Activated CD4-positive, alpha-beta memory T cell treated with anti-CD3 and anti-CD28 coated beads, Interleukin-2, amount 10 ng/mL, durations not matched to agents 7 days and 5 days (primary cell): ENCODE results near the gene SHCBP1L. TPM values are rescaled to one million over a fixed set of nuclear protein-coding genes. Genes with fewer than 3 reads are reported as not detected.

Experiments used
- CTCF ChIA-PET: fragments of 350-600 bp; sonication (Branson Sonifier 250); formaldehyde crosslinking; loops from one replicate; lab custom pipeline; 2021; ENCODE audit warnings: antibody characterized with exemption, inconsistent platforms; lab: Charles Lee
- POLR2A ChIA-PET: fragments of 350-600 bp; sonication (Branson Sonifier 250); formaldehyde crosslinking; loops from one replicate; lab custom pipeline; 2021; ENCODE audit warnings: antibody characterized with exemption; lab: Charles Lee
- DNase-seq: peaks from one replicate; pipeline ENCODE4 v3.0.0-alpha.2; 2020
- H3K27ac Mint-ChIP-seq: one replicate; pipeline ENCODE4 v1.8.0; 2021; ENCODE audit warnings: mild to moderate bottlenecking, mixed read lengths
- H3K27me3 Mint-ChIP-seq: one replicate; pipeline ENCODE4 v1.8.0; 2021; ENCODE audit warnings: mixed read lengths
- H3K36me3 Mint-ChIP-seq: one replicate; pipeline ENCODE4 v1.8.0; 2021; ENCODE audit warnings: low read depth, mixed read lengths
- H3K4me1 Mint-ChIP-seq: one replicate; pipeline ENCODE4 v1.8.0; 2021; ENCODE audit warnings: mixed read lengths
- H3K4me3 Mint-ChIP-seq: one replicate; pipeline ENCODE4 v1.8.0; 2021; ENCODE audit warnings: mild to moderate bottlenecking, mixed read lengths
- H3K9me3 Mint-ChIP-seq: one replicate; pipeline ENCODE4 v1.8.0; 2021; ENCODE audit warnings: mixed read lengths
- total RNA-seq, 2 experiments: library from RNA; stranded (reverse); gene quantifications; one replicate each; pipeline ENCODE4 v1.2.3, GENCODE V29; 2021

SHCBP1L gene
- total RNA-seq, 2 experiments from 2014 or later, result not detected

GRCh38 chr1:182872881-182873280 is 80.1 kb downstream of the SHCBP1L start:
- Mint-ChIP-seq H3K9me3 (no peaks in the 10 kb centered on the region), H3K4me1 (peaks cover 13% of the 10 kb centered on the region), H3K27me3 (no peaks in the 10 kb centered on the region), H3K36me3 (peaks cover 91% of the 10 kb centered on the region), H3K27ac (no peak overlapping the region), H3K4me3 (no peak overlapping the region)
- POLR2A ChIA-PET, result interaction anchor here (1.1 to 1.6 kb wide), 2 partner anchors 17 to 33 kb away, joined by 3 to 4 read pairs; no protein-coding TSS in a partner anchor
- CTCF ChIA-PET, result no interaction called here
- DNase-seq, result no peak

GRCh38 chr1:182869241-182869666 is 83.7 kb downstream of the SHCBP1L start:
- Mint-ChIP-seq H3K4me1 (peaks cover 4% of the 10 kb centered on the region), H3K36me3 (peaks cover 92% of the 10 kb centered on the region), H3K9me3 (no peaks in the 10 kb centered on the region), H3K4me3 (no peak overlapping the region), H3K27ac (no peak overlapping the region), H3K27me3 (no peaks in the 10 kb centered on the region)
- DNase-seq, result no peak
- ChIA-PET POLR2A (no interaction called here), CTCF (no interaction called here)

DNA sequence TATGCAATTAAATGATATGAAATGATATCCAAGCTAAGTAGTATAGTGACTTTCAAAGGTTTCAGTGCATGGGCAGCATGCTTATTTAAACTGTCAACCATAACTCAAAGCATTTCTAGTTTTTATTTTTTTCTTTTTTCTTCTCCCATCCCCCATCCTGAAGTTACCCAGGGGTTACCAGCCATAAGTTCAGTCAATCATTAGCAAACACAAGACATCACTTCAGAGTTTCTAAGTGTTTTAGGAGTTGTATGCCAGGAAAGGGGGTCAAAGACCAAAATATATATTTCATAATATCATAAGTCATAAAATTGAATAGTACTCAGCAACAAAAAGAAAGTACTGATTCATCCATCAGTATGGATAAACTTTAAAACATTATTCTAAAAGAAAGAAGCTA is 85.1 kb downstream of the SHCBP1L start:
- CTCF ChIA-PET, result interaction anchor here (0.8 kb wide), 1 partner anchor 11 kb away, joined by 3 read pairs; no protein-coding TSS in a partner anchor
- POLR2A ChIA-PET, result no interaction called here
- peaks cover 4% of the 10 kb centered on the region for H3K4me1 Mint-ChIP-seq
- H3K36me3 Mint-ChIP-seq, result peaks cover 83% of the 10 kb centered on the region
- H3K4me3 Mint-ChIP-seq, result no peak overlapping the region
- H3K27me3 Mint-ChIP-seq, result no peaks in the 10 kb centered on the region
- DNase-seq, result no peak
- no peak overlapping the region for H3K27ac Mint-ChIP-seq
- H3K9me3 Mint-ChIP-seq, result no peaks in the 10 kb centered on the region

DNA sequence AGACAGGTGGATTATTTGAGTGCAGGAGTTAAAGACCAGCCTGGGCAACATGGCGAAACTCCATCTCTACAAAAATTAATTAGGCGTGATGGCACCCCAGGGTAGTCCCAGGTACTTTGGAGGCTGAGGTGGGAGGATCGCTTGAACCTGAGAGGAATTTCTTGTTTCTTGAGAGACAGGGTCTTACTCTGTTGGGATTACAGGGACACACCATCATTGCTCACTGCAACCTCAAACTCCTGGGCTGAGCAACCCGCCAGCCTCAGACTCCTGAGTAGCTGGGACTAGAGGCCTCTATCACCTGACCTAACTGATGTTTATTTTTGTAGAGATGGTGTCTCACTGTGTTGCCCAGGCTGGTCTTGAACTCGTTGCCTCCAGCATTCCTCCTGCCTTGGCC is 89.0 kb downstream of the SHCBP1L start:
- Mint-ChIP-seq H3K27ac (no peak overlapping the region), H3K4me1 (peaks cover 10% of the 10 kb centered on the region), H3K36me3 (peaks cover 80% of the 10 kb centered on the region), H3K27me3 (no peaks in the 10 kb centered on the region), H3K4me3 (no peak overlapping the region), H3K9me3 (no peaks in the 10 kb centered on the region)
- POLR2A ChIA-PET, result interaction anchor here (1.1 kb wide), 1 partner anchor 18 kb away, joined by 4 read pairs; no protein-coding TSS in a partner anchor
- DNase-seq, result no peak
- CTCF ChIA-PET, result no interaction called here

DNA sequence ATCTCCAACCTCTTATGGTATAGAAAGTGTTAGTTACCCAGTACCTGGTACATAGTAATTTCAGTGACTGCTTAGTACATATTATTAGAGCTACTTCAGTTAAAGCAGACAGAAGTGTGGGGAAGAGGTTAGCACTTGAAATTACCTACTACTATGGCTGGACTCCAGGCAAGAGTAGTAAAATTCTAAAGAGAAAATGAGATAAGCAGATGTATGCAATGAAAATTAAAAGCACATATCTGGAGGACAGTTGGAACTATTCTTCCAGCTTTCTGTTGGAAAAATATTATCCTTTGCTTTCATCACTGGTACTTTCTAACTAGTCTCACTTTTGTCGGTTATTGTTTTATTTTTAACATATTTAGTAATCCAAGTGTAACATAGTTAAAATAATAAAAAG is 90.1 kb downstream of the SHCBP1L start:
- ChIA-PET POLR2A (no interaction called here), CTCF (no interaction called here)
- Mint-ChIP-seq H3K9me3 (no peaks in the 10 kb centered on the region), H3K27me3 (no peaks in the 10 kb centered on the region), H3K4me3 (no peak overlapping the region), H3K4me1 (peaks cover 10% of the 10 kb centered on the region), H3K36me3 (peaks cover 81% of the 10 kb centered on the region), H3K27ac (no peak overlapping the region)
- no peak for DNase-seq

- no peak overlapping the region for H3K4me3 Mint-ChIP-seq
- no peaks in the 10 kb centered on the region for H3K9me3 Mint-ChIP-seq
- POLR2A ChIA-PET, result no interaction called here
- peaks cover 10% of the 10 kb centered on the region for H3K4me1 Mint-ChIP-seq
- no peak overlapping the region for H3K27ac Mint-ChIP-seq
- DNase-seq, result no peak
- CTCF ChIA-PET, result interaction anchor here (1.2 kb wide), 1 partner anchor 21 kb away, joined by 3 read pairs; no protein-coding TSS in a partner anchor
- H3K27me3 Mint-ChIP-seq, result no peaks in the 10 kb centered on the region
- peaks cover 81% of the 10 kb centered on the region for H3K36me3 Mint-ChIP-seq
These were observed 91.0 kb downstream of the SHCBP1L start for GRCh38 chr1:182861994-182862393.

DNA sequence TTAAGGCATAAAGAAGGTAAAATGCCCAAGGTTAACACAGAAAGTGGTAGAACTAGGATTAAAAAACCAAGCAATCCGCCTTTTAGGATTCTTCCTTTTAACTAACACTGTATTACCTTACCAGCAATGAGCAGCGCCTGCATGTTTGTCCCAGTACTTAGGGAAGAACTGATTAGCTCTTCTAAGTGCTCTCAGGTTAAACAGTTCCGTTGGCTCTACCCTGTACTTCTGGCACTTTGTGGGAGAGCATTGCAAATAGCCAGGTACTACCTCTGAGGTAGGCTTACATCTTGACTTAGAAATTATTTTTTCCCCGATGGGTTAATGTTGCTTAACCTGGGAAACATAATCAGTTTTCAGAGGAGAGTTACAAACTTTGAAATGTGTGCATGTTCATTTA is 92.3 kb downstream of the SHCBP1L start:
- H3K9me3 Mint-ChIP-seq, result no peaks in the 10 kb centered on the region
- H3K4me3 Mint-ChIP-seq, result no peak overlapping the region
- no peaks in the 10 kb centered on the region for H3K27me3 Mint-ChIP-seq
- H3K36me3 Mint-ChIP-seq, result peaks cover 79% of the 10 kb centered on the region
- CTCF ChIA-PET, result no interaction called here
- POLR2A ChIA-PET, result no interaction called here
- no peak overlapping the region for H3K27ac Mint-ChIP-seq
- peaks cover 10% of the 10 kb centered on the region for H3K4me1 Mint-ChIP-seq
- DNase-seq, result no peak

DNA sequence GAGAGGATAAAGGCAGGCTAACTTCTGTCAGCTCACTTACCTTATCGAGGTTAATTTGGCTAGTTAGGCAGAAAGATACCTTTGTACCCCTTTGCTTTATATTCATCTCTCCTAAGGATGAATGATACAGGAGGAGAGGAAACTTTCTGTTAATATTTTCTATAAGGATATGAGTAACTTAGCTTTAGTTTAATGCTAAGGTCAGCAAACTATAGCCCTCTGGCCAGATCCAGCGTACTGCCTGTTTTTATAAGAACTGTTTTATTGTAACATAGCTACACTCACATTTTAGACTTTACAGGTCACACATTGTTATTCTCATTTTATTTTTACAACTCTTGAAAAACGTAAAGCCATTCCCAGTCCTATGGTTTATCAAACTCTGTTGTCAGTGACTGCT is 95.8 kb downstream of the SHCBP1L start:
- Mint-ChIP-seq H3K27me3 (no peaks in the 10 kb centered on the region), H3K4me3 (no peak overlapping the region), H3K36me3 (peaks cover 90% of the 10 kb centered on the region), H3K4me1 (peaks cover 6% of the 10 kb centered on the region), H3K9me3 (no peaks in the 10 kb centered on the region), H3K27ac (no peak overlapping the region)
- ChIA-PET CTCF (interaction anchor here (1.1 to 1.7 kb wide), 2 partner anchors 10 to 262 kb away, joined by 3 to 4 read pairs; no protein-coding TSS in a partner anchor), POLR2A (interaction anchor here (1.0 to 1.5 kb wide), 3 partner anchors 9 to 269 kb away, joined by 3 read pairs; no protein-coding TSS in a partner anchor)
- no peak for DNase-seq

DNA sequence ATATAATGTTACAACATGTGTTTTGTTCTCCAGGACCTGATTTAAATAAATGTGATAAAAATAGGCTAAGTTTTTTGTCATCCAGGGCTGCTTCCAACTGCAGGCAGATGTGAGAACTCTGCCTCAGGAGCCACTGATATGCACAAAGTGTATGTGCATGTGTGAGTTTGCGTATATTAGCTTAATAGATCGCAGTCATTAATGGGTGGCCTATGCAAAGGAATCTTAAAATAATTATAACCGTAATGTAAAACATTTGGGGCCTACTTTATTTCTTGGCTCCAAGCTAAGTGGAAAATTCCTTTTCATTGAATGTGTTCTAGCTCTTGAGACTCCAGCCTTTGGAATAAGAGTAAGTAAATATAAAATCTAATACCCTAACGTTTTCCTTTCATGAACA is 97.1 kb downstream of the SHCBP1L start:
- H3K27me3 Mint-ChIP-seq, result no peaks in the 10 kb centered on the region
- H3K36me3 Mint-ChIP-seq, result peaks cover 93% of the 10 kb centered on the region
- ChIA-PET CTCF (no interaction called here), POLR2A (no interaction called here)
- H3K4me1 Mint-ChIP-seq, result peaks cover 6% of the 10 kb centered on the region
- H3K4me3 Mint-ChIP-seq, result no peak overlapping the region
- DNase-seq, result no peak
- no peak overlapping the region for H3K27ac Mint-ChIP-seq
- H3K9me3 Mint-ChIP-seq, result no peaks in the 10 kb centered on the region

- peaks cover 94% of the 10 kb centered on the region for H3K36me3 Mint-ChIP-seq
- no peak overlapping the region for H3K27ac Mint-ChIP-seq
- ChIA-PET POLR2A (no interaction called here), CTCF (no interaction called here)
- H3K27me3 Mint-ChIP-seq, result no peaks in the 10 kb centered on the region
- peaks cover 39% of the 10 kb centered on the region for H3K4me1 Mint-ChIP-seq
- no peaks in the 10 kb centered on the region for H3K9me3 Mint-ChIP-seq
- no peak overlapping the region for H3K4me3 Mint-ChIP-seq
- no peak for DNase-seq
These were observed 101.1 kb downstream of the SHCBP1L start for GRCh38 chr1:182851825-182852224.

- H3K4me3 Mint-ChIP-seq, result no peak overlapping the region
- peaks cover 52% of the 10 kb centered on the region for H3K4me1 Mint-ChIP-seq
- POLR2A ChIA-PET, result no interaction called here
These were observed 102.6 kb downstream of the SHCBP1L start for GRCh38 chr1:182850319-182850718.

More at GRCh38 chr1:182850319-182850718, 102.6 kb downstream of the SHCBP1L start:
- peaks cover 96% of the 10 kb centered on the region for H3K36me3 Mint-ChIP-seq
- no peaks in the 10 kb centered on the region for H3K27me3 Mint-ChIP-seq
- H3K9me3 Mint-ChIP-seq, result no peaks in the 10 kb centered on the region
- H3K27ac Mint-ChIP-seq, result no peak overlapping the region
- DNase-seq, result no peak
- CTCF ChIA-PET, result no interaction called here

Other genes starting within 250 kb of the SHCBP1L start
- gene NPL, start 163.4 kb downstream of the SHCBP1L start, total RNA-seq, result 1 to 10 TPM; 3.7 to 5.0 TPM
- 100 to 1,000 TPM; 163 to 171 TPM for gene DHX9, start 113.8 kb downstream of the SHCBP1L start, total RNA-seq
- under 1 TPM in 1 of 2 experiments, not detected in 1; 0.53 TPM for gene LAMC1, start 70.3 kb upstream of the SHCBP1L start, total RNA-seq
- gene LAMC2, start 233.1 kb upstream of the SHCBP1L start, total RNA-seq, result not detected